Melanocyte of skin (primary cell): ENCODE measurements around the gene AQP12A. TPM values are rescaled to one million over a fixed set of nuclear protein-coding genes. Genes with fewer than 3 reads are reported as not detected.

Source experiments
- small RNA-seq, 2 donors: library from RNA; depleted of rRNA; stranded (forward); fragments of <200 nt; gene quantifications; one replicate each; pipeline ENCODE3, GENCODE V24; 2012
- total RNA-seq, 2 donors: library from RNA; depleted of rRNA; stranded (reverse); fragments of >200 nt; gene quantifications; 2 replicates each; pipeline ENCODE4 v1.2.3, GENCODE V29; 2012

Gene AQP12A
- not detected for total RNA-seq

GRCh38 chr2:240691631-240692420 lies at the start of gene AQP12A:
Gene AQP12A (plus strand): TSS chr2:240691866. CDS start chr2:240691914, 48 bp downstream.

GRCh38 chr2:240682431-240683224 lies 9.0 kb upstream of the AQP12A start, which contains the start of gene AQP12B:
Gene AQP12B (minus strand): TSS chr2:240682885. CDS start chr2:240682837, 48 bp downstream.

Small RNA genes lying within 50 kb of the gene (small RNA-seq; reads per million reads assigned to genes)
- gene AC011298.3, result 0 reads per million in 2 donors

Other genes with a start within 250 kb of the AQP12A start
- gene ANKMY1, start 133.9 kb upstream of the AQP12A start, total RNA-seq, result 1 to 10 TPM; 4.7 to 6.2 TPM
- 1 to 10 TPM; 1.7 to 5.5 TPM for gene DUSP28, start 131.5 kb upstream of the AQP12A start, total RNA-seq
- 10 to 100 TPM; 18.6 to 18.9 TPM for gene RNPEPL1, start 123.4 kb upstream of the AQP12A start, total RNA-seq
- gene CAPN10, start 105.1 kb upstream of the AQP12A start, total RNA-seq, result 10 to 100 TPM; 15.7 to 17.9 TPM
- under 1 TPM; under 0.01 to 0.34 TPM for gene GPR35, start 66.4 kb upstream of the AQP12A start, total RNA-seq
- gene AQP12B, start 9.0 kb upstream of the AQP12A start, total RNA-seq, result not detected
- 1 to 10 TPM in 1 of 2 donors, under 1 TPM in 1; 0.33 to 1.0 TPM for gene KIF1A, start 128.4 kb downstream of the AQP12A start, total RNA-seq
- gene AGXT, start 177.0 kb downstream of the AQP12A start, total RNA-seq, result not detected
- not detected for gene MAB21L4, start 204.3 kb downstream of the AQP12A start, total RNA-seq
- under 1 TPM; under 0.01 TPM for gene CROCC2, start 214.5 kb downstream of the AQP12A start, total RNA-seq